ENCODE data around the gene LAMA1.

- TF ChIP-seq CTCF (IDR thresholded peaks at IDR 0.05; ENCODE audit: low read depth, low read length, poor library complexity, severe bottlenecking) (no peak), EZH2phosphoT487 (IDR thresholded peaks at IDR 0.05; ENCODE audit: borderline replicate concordance, low read length) (no peak)
Measured at GRCh38 chr18:7000484-7001096, 117.0 kb downstream of the LAMA1 start.
